ENCODE measurements around the gene MRTFA.

GRCh38 chr22:40425082-40425481 is 211.4 kb downstream of the MRTFA start:
- TF ChIP-seq POLR2A (IDR thresholded peaks at IDR 0.05) (no peak), CTCF (IDR thresholded peaks at IDR 0.05 in 8 of 11, conservative IDR thresholded peaks at IDR 0.05 in 3 of 11) (no peak)
